Measurements from ENCODE around the gene LDLRAD4.

LDLRAD4 gene

GRCh38 chr18:13518382-13518781 lies 299.8 kb downstream of the LDLRAD4 start:
- TF ChIP-seq CREB1 (IDR thresholded peaks at IDR 0.05; ENCODE audit: low read depth) = no peak

- TF ChIP-seq TAF1 (IDR thresholded peaks at IDR 0.05; ENCODE audit: low read depth) = no peak
- no peak for TF ChIP-seq EP300 (IDR thresholded peaks at IDR 0.05; ENCODE audit: borderline replicate concordance)
- TF ChIP-seq USF1 (IDR thresholded peaks at IDR 0.05) = no peak
These were observed 301.7 kb downstream of the LDLRAD4 start for GRCh38 chr18:13520306-13520705.

- TF ChIP-seq MAX (IDR thresholded peaks at IDR 0.05) (no peak), REST (IDR thresholded peaks at IDR 0.05; ENCODE audit: low read depth) (no peak), TEAD4 (IDR thresholded peaks at IDR 0.05) (no peak), EP300 (IDR thresholded peaks at IDR 0.05; ENCODE audit: borderline replicate concordance) (no peak), ZBTB7A (IDR thresholded peaks at IDR 0.05; ENCODE audit: low read depth) (no peak), RAD21 (IDR thresholded peaks at IDR 0.05; ENCODE audit: low read depth) (no peak), TAF1 (IDR thresholded peaks at IDR 0.05; ENCODE audit: low read depth) (no peak), USF1 (IDR thresholded peaks at IDR 0.05) (no peak), FOXM1 (IDR thresholded peaks at IDR 0.05; ENCODE audit: borderline replicate concordance, low read depth) (no peak), YY1 (IDR thresholded peaks at IDR 0.05; ENCODE audit: low read depth) (no peak), TCF12 (IDR thresholded peaks at IDR 0.05; ENCODE audit: low read depth) (no peak), NFIC (IDR thresholded peaks at IDR 0.05) (no peak), EGR1 (IDR thresholded peaks at IDR 0.05) (no peak), CREB1 (IDR thresholded peaks at IDR 0.05; ENCODE audit: low read depth) (no peak), CEBPB (IDR thresholded peaks at IDR 0.05) (no peak)
These were observed 302.2 kb downstream of the LDLRAD4 start for GRCh38 chr18:13520741-13521140.

- TF ChIP-seq CEBPB (IDR thresholded peaks at IDR 0.05) (no peak), MAX (IDR thresholded peaks at IDR 0.05) (no peak), ZBTB7A (IDR thresholded peaks at IDR 0.05; ENCODE audit: low read depth) (no peak), TCF12 (IDR thresholded peaks at IDR 0.05; ENCODE audit: low read depth) (no peak), REST (IDR thresholded peaks at IDR 0.05; ENCODE audit: low read depth) (no peak), RAD21 (IDR thresholded peaks at IDR 0.05; ENCODE audit: low read depth) (no peak), USF1 (IDR thresholded peaks at IDR 0.05) (no peak), CREB1 (IDR thresholded peaks at IDR 0.05; ENCODE audit: low read depth) (no peak), FOXM1 (IDR thresholded peaks at IDR 0.05; ENCODE audit: borderline replicate concordance, low read depth) (no peak), EGR1 (IDR thresholded peaks at IDR 0.05) (no peak), EP300 (IDR thresholded peaks at IDR 0.05; ENCODE audit: borderline replicate concordance) (no peak), NFIC (IDR thresholded peaks at IDR 0.05) (no peak), TAF1 (IDR thresholded peaks at IDR 0.05; ENCODE audit: low read depth) (no peak)
These were observed 302.9 kb downstream of the LDLRAD4 start for GRCh38 chr18:13521418-13521817.

GRCh38 chr18:13522256-13522655 lies 303.7 kb downstream of the LDLRAD4 start:
- TF ChIP-seq REST (IDR thresholded peaks at IDR 0.05; ENCODE audit: low read depth) (no peak), TEAD4 (IDR thresholded peaks at IDR 0.05) (no peak), CEBPB (IDR thresholded peaks at IDR 0.05) (no peak), MAX (IDR thresholded peaks at IDR 0.05) (no peak), USF1 (IDR thresholded peaks at IDR 0.05) (no peak), TAF1 (IDR thresholded peaks at IDR 0.05; ENCODE audit: low read depth) (no peak), CREB1 (IDR thresholded peaks at IDR 0.05; ENCODE audit: low read depth) (no peak), ZBTB7A (IDR thresholded peaks at IDR 0.05; ENCODE audit: low read depth) (no peak), NFIC (IDR thresholded peaks at IDR 0.05) (no peak)
